Kidney epithelial cell (primary cell): Measurements from ENCODE around the gene PDE11A. TPM values are rescaled to one million over a fixed set of nuclear protein-coding genes. Genes with fewer than 3 reads are reported as not detected.

Experiments
- DNase-seq: peaks from one replicate; pipeline ENCODE4 v3.0.0-alpha.2; 2010; ENCODE audit warnings: low read depth
- H3K27me3 ChIP-seq: 2 replicates; pipeline ENCODE4 v1.6.0; 2011; ENCODE audit warnings: low read length; ENCODE audit not compliant: control insufficient read depth, insufficient read depth
- H3K36me3 ChIP-seq: 2 replicates; pipeline ENCODE4 v1.5.1; 2011; ENCODE audit warnings: low read length; ENCODE audit not compliant: control insufficient read depth, insufficient read depth
- H3K4me3 ChIP-seq: 2 replicates; pipeline ENCODE4 v1.5.1; 2011; ENCODE audit warnings: low read depth, mild to moderate bottlenecking, control low read depth, low read length
- CTCF ChIP-seq: IDR thresholded peaks from 2 replicates; pipeline ENCODE4 v1.5.1; 2011; ENCODE audit warnings: mild to moderate bottlenecking, moderate library complexity, low read length, control low read depth, inconsistent platforms; ENCODE audit not compliant: insufficient read depth, poor library complexity, severe bottlenecking
- total RNA-seq: library from RNA; depleted of rRNA; stranded (reverse); fragments of >200 nt; gene quantifications from 2 replicates; pipeline ENCODE4 v1.2.3, GENCODE V29; 2015

PDE11A gene
- total RNA-seq, 1 donor from 2014 or later, result 0.13 TPM

GRCh38 chr2:178106053-178106452, 33.5 kb upstream of the PDE11A start:
- no peak for TF ChIP-seq CTCF
- Histone ChIP-seq H3K36me3 (no peaks in the 10 kb centered on the region), H3K27me3 (no peaks in the 10 kb centered on the region), H3K4me3 (no peak overlapping the region)
- DNase-seq, result no peak

- no peaks in the 10 kb centered on the region for H3K36me3 ChIP-seq
- no peak for DNase-seq
- H3K4me3 ChIP-seq, result no peak overlapping the region
- H3K27me3 ChIP-seq, result no peaks in the 10 kb centered on the region
- TF ChIP-seq CTCF, result no peak
These were observed 33.0 kb upstream of the PDE11A start for GRCh38 chr2:178105566-178105965.

GRCh38 chr2:178101321-178102079, 28.9 kb upstream of the PDE11A start:
- Histone ChIP-seq H3K4me3 (no peak overlapping the region), H3K27me3 (no peaks in the 10 kb centered on the region), H3K36me3 (no peaks in the 10 kb centered on the region)
- DNase-seq, result no peak
- no peak for TF ChIP-seq CTCF

GRCh38 chr2:178093471-178093870, 20.9 kb upstream of the PDE11A start:
- H3K36me3 ChIP-seq, result no peaks in the 10 kb centered on the region
- no peak for DNase-seq
- no peak for TF ChIP-seq CTCF
- no peak overlapping the region for H3K4me3 ChIP-seq
- no peaks in the 10 kb centered on the region for H3K27me3 ChIP-seq

GRCh38 chr2:178088774-178089270, 16.2 kb upstream of the PDE11A start:
- H3K4me3 ChIP-seq, result no peak overlapping the region
- TF ChIP-seq CTCF, result no peak
- H3K36me3 ChIP-seq, result no peaks in the 10 kb centered on the region
- DNase-seq, result no peak
- no peaks in the 10 kb centered on the region for H3K27me3 ChIP-seq

- Histone ChIP-seq H3K4me3 (no peak overlapping the region), H3K27me3 (no peaks in the 10 kb centered on the region), H3K36me3 (no peaks in the 10 kb centered on the region)
- DNase-seq, result no peak
- no peak for TF ChIP-seq CTCF
These were observed 11.7 kb upstream of the PDE11A start for GRCh38 chr2:178084273-178084672.
